Measurements from ENCODE around the gene TMEM150B.

DNA sequence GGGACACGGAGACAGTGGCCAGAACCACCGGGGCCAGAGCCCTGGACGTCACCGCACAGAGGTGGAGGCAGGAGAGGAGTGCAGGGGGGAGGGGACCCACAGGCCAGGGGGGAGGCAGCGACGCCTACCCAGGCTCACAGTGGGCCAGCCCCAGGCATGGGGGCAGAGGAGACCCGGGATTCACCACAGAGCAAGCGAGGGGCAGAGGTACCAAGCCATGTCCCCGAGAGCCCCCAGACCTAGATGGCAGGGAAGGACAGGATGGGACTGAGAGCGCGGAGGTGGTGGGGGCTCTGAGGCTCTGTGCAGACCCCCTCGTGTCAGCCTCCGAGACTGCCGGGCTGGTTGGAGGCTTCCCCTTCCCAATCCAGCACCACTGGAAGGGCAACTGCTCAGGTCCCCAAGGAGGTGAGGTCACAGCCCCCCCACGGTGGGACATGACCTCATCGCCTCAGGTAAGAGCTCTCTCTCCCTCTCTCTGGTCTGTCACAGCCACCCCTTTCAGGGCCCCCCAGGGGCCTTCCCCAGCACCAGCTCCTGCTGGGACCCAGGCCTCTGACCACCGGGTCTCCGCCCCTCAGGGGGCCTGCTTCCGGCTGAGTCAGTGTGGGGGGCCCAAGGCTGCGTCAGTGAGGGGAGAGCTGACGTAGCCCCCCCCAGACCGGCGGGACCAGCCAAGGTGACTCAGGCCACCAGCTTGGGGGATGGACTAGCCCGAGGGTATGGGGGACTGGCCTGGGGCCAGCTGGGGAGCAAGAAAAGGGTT, 47.4 kb upstream of the TMEM150B start:
- TF ChIP-seq GATA3 (IDR thresholded peaks at IDR 0.05; ENCODE audit: low read depth, low read length) (no peak), GATA2 (IDR thresholded peaks at IDR 0.05; ENCODE audit: low read depth, low read length) (no peak)
